Retinal pigment epithelial cell (primary cell): ENCODE results near the gene INPP1.

Experiments used
- DNase-seq: peaks from one replicate; pipeline ENCODE4 v3.0.0-alpha.2; 2010; ENCODE audit warnings: low read depth
- H3K4me3 ChIP-seq: 2 replicates; pipeline ENCODE4 v1.5.1; 2011; ENCODE audit warnings: mild to moderate bottlenecking, low read length, control low read depth, moderate library complexity
- CTCF ChIP-seq: conservative IDR thresholded peaks from 2 replicates; pipeline ENCODE4 v1.5.1; 2011; ENCODE audit warnings: low read depth, low read length, control low read depth, inconsistent platforms

Gene INPP1

GRCh38 chr2:190376083-190376482 is 32.7 kb downstream of the INPP1 start:
- H3K4me3 ChIP-seq, result no peak overlapping the region
- no peak for DNase-seq

GRCh38 chr2:190376591-190377245 is 33.3 kb downstream of the INPP1 start:
- no peak for DNase-seq
- TF ChIP-seq CTCF, result no peak
- H3K4me3 ChIP-seq, result no peak overlapping the region

More at GRCh38 chr2:190376083-190376482, 32.7 kb downstream of the INPP1 start:
- TF ChIP-seq CTCF, result no peak

- no peak overlapping the region for H3K4me3 ChIP-seq
- no peak for TF ChIP-seq CTCF
- no peak for DNase-seq
Observed at GRCh38 chr2:190378880-190379237, 35.5 kb downstream of the INPP1 start.

GRCh38 chr2:190379249-190379964 is 36.0 kb downstream of the INPP1 start:
- DNase-seq, result peak; percentile 74
- no peak for TF ChIP-seq CTCF
- H3K4me3 ChIP-seq, result no peak overlapping the region

- no peak overlapping the region for H3K4me3 ChIP-seq
Observed at GRCh38 chr2:190380962-190381412, 37.6 kb downstream of the INPP1 start.

GRCh38 chr2:190382851-190383250 is 39.5 kb downstream of the INPP1 start:
- no peak overlapping the region for H3K4me3 ChIP-seq
- peak; percentile 63 for TF ChIP-seq CTCF

More at GRCh38 chr2:190380962-190381412, 37.6 kb downstream of the INPP1 start:
- no peak for DNase-seq
- no peak for TF ChIP-seq CTCF

GRCh38 chr2:190387422-190387821 is 44.0 kb downstream of the INPP1 start:
- no peak for DNase-seq
- no peak overlapping the region for H3K4me3 ChIP-seq
- no peak for TF ChIP-seq CTCF

More at GRCh38 chr2:190382851-190383250, 39.5 kb downstream of the INPP1 start:
- DNase-seq, result no peak
